ENCODE data around the gene PLXNA2.

Gene PLXNA2

GRCh38 chr1:208158640-208159554 is 85.3 kb downstream of the PLXNA2 start:
- no peak for FAIRE-seq

GRCh38 chr1:208157769-208158168 is 86.4 kb downstream of the PLXNA2 start:
- FAIRE-seq, result no peak

- FAIRE-seq, result no peak
Measured at GRCh38 chr1:208156741-208157140, 87.4 kb downstream of the PLXNA2 start.

- FAIRE-seq, result no peak
Measured at GRCh38 chr1:208156310-208156709, 87.9 kb downstream of the PLXNA2 start.

GRCh38 chr1:208154679-208155642 is 89.2 kb downstream of the PLXNA2 start:
- FAIRE-seq, result no peak

- FAIRE-seq, result no peak
Measured at GRCh38 chr1:208154040-208154439, 90.1 kb downstream of the PLXNA2 start.

- FAIRE-seq, result no peak
Measured at GRCh38 chr1:208153386-208153785, 90.8 kb downstream of the PLXNA2 start.

- FAIRE-seq, result no peak
Measured at GRCh38 chr1:208151728-208152598, 92.2 kb downstream of the PLXNA2 start.

GRCh38 chr1:208150833-208151458 is 93.2 kb downstream of the PLXNA2 start:
- FAIRE-seq, result no peak

GRCh38 chr1:208149776-208150514 is 94.2 kb downstream of the PLXNA2 start:
- no peak for FAIRE-seq

- no peak for FAIRE-seq
Measured at GRCh38 chr1:208149213-208149612, 95.0 kb downstream of the PLXNA2 start.

GRCh38 chr1:208148380-208148779 is 95.8 kb downstream of the PLXNA2 start:
- no peak for FAIRE-seq

- no peak for FAIRE-seq
Measured at GRCh38 chr1:208146650-208147049, 97.5 kb downstream of the PLXNA2 start.

GRCh38 chr1:208145167-208145566 is 99.0 kb downstream of the PLXNA2 start:
- FAIRE-seq, result no peak

- no peak for FAIRE-seq
Measured at GRCh38 chr1:208142590-208143382, 101.4 kb downstream of the PLXNA2 start.

GRCh38 chr1:208141610-208142192 is 102.5 kb downstream of the PLXNA2 start:
- no peak for FAIRE-seq

- no peak for FAIRE-seq
Measured at GRCh38 chr1:208139434-208140045, 104.6 kb downstream of the PLXNA2 start.

GRCh38 chr1:208137193-208137592 is 107.0 kb downstream of the PLXNA2 start:
- FAIRE-seq, result no peak

- FAIRE-seq, result no peak
Measured at GRCh38 chr1:208136459-208137182, 107.6 kb downstream of the PLXNA2 start.
